ENCODE results near the gene RHEBL1.

Gene RHEBL1

GRCh38 chr12:49098035-49098451 is 28.3 kb upstream of the RHEBL1 start:
- Histone ChIP-seq H3K27ac (ENCODE audit: poor library complexity, severe bottlenecking) (no peak overlapping the region), H3K9me3 (ENCODE audit: severe bottlenecking) (no peaks in the 10 kb centered on the region), H3K4me1 (ENCODE audit: insufficient read depth, poor library complexity, severe bottlenecking) (no peaks in the 10 kb centered on the region), H3K27me3 (ENCODE audit: insufficient read depth, poor library complexity, severe bottlenecking) (peaks cover 20% of the 10 kb centered on the region), H3K4me3 (ENCODE audit: severe bottlenecking) (no peak overlapping the region), H3K36me3 (ENCODE audit: low read depth) (peaks cover 5% of the 10 kb centered on the region; the same call in 1 of the 2 replicates)
- ATAC-seq (ENCODE audit: low read depth) (no peak), DNase-seq (ENCODE audit: low spot score) (no peak)
- peak; percentile 55 for TF ChIP-seq CTCF (IDR thresholded peaks at IDR 0.05; ENCODE audit: poor library complexity, severe bottlenecking)

GRCh38 chr12:49097381-49097780 is 27.6 kb upstream of the RHEBL1 start:
- Histone ChIP-seq H3K9me3 (ENCODE audit: severe bottlenecking) (no peaks in the 10 kb centered on the region), H3K4me3 (ENCODE audit: severe bottlenecking) (no peak overlapping the region), H3K27me3 (ENCODE audit: insufficient read depth, poor library complexity, severe bottlenecking) (peaks cover 27% of the 10 kb centered on the region), H3K27ac (ENCODE audit: poor library complexity, severe bottlenecking) (no peak overlapping the region), H3K4me1 (ENCODE audit: insufficient read depth, poor library complexity, severe bottlenecking) (no peaks in the 10 kb centered on the region), H3K36me3 (ENCODE audit: low read depth) (peaks cover 5% of the 10 kb centered on the region; the same call in 1 of the 2 replicates)
- ATAC-seq (ENCODE audit: low read depth) = no peak
- TF ChIP-seq CTCF (IDR thresholded peaks at IDR 0.05; ENCODE audit: poor library complexity, severe bottlenecking) = no peak
- DNase-seq (ENCODE audit: low spot score) = no peak

- no peak for TF ChIP-seq CTCF (IDR thresholded peaks at IDR 0.05; ENCODE audit: poor library complexity, severe bottlenecking)
Observed at GRCh38 chr12:49094975-49095365, 25.2 kb upstream of the RHEBL1 start.

GRCh38 chr12:49094160-49094974 is 24.6 kb upstream of the RHEBL1 start, which contains the start of gene DHH:
TSS of gene DHH (minus strand) at chr12:49094801. CDS start at chr12:49094512, 289 bp downstream.
- Histone ChIP-seq H3K4me3 (ENCODE audit: severe bottlenecking) (no peak within 1 kb of the TSS), H3K36me3 (ENCODE audit: low read depth) (no peaks in the 10 kb centered on the region), H3K27me3 (ENCODE audit: insufficient read depth, poor library complexity, severe bottlenecking) (peaks cover 57% of the 10 kb centered on the region), H3K9me3 (ENCODE audit: severe bottlenecking) (no peaks in the 10 kb centered on the region), H3K27ac (ENCODE audit: poor library complexity, severe bottlenecking) (no peak within 1 kb of the TSS), H3K4me1 (ENCODE audit: insufficient read depth, poor library complexity, severe bottlenecking) (no peaks in the 10 kb centered on the region)
- no peak for DNase-seq (ENCODE audit: low spot score)
- no peak for TF ChIP-seq CTCF (IDR thresholded peaks at IDR 0.05; ENCODE audit: poor library complexity, severe bottlenecking)
- ATAC-seq (ENCODE audit: low read depth) = peak; percentile 15; the same call in 1 of the 3 replicates

More at GRCh38 chr12:49094975-49095365, 25.2 kb upstream of the RHEBL1 start:
- Histone ChIP-seq H3K4me1 (ENCODE audit: insufficient read depth, poor library complexity, severe bottlenecking) (no peaks in the 10 kb centered on the region), H3K27ac (ENCODE audit: poor library complexity, severe bottlenecking) (no peak overlapping the region), H3K27me3 (ENCODE audit: insufficient read depth, poor library complexity, severe bottlenecking) (peaks cover 51% of the 10 kb centered on the region), H3K9me3 (ENCODE audit: severe bottlenecking) (no peaks in the 10 kb centered on the region), H3K36me3 (ENCODE audit: low read depth) (peaks cover 4% of the 10 kb centered on the region; the same call in 1 of the 2 replicates), H3K4me3 (ENCODE audit: severe bottlenecking) (no peak overlapping the region)
- no peak for DNase-seq (ENCODE audit: low spot score)
- ATAC-seq (ENCODE audit: low read depth) = no peak

GRCh38 chr12:49093792-49094159 is 24.0 kb upstream of the RHEBL1 start:
- Histone ChIP-seq H3K27ac (ENCODE audit: poor library complexity, severe bottlenecking) (no peak overlapping the region), H3K4me1 (ENCODE audit: insufficient read depth, poor library complexity, severe bottlenecking) (no peaks in the 10 kb centered on the region), H3K36me3 (ENCODE audit: low read depth) (no peaks in the 10 kb centered on the region), H3K27me3 (ENCODE audit: insufficient read depth, poor library complexity, severe bottlenecking) (peaks cover 63% of the 10 kb centered on the region), H3K4me3 (ENCODE audit: severe bottlenecking) (no peak overlapping the region), H3K9me3 (ENCODE audit: severe bottlenecking) (no peaks in the 10 kb centered on the region)
- no peak for ATAC-seq (ENCODE audit: low read depth)
- TF ChIP-seq CTCF (IDR thresholded peaks at IDR 0.05; ENCODE audit: poor library complexity, severe bottlenecking) = no peak
- no peak for DNase-seq (ENCODE audit: low spot score)
